Neutrophil (primary cell): ENCODE data around the gene TMEM131.

Experiments used
- H3K27ac ChIP-seq: fragments of 200-600 bp; sonication (generic); 2 replicates; pipeline ENCODE4 v1.5.1; 2016; ENCODE audit warnings: mild to moderate bottlenecking, moderate library complexity
- H3K27me3 ChIP-seq: fragments of 200-600 bp; sonication (generic); 2 replicates; pipeline ENCODE4 v1.6.0; 2016; ENCODE audit warnings: mild to moderate bottlenecking
- H3K36me3 ChIP-seq: fragments of 200-600 bp; sonication (generic); 2 replicates; pipeline ENCODE4 v1.5.1; 2017
- H3K4me1 ChIP-seq, 2 experiments: fragments of 200-600 bp in 1 of 2; sonication (generic) in 1 of 2; 1 replicate in 1 of 2; 2 replicates in 1 of 2; pipeline versions ENCODE4 v1.5.1 to v1.6.1; 2013 to 2016; ENCODE audit warnings: low read depth in 1 of 2, low read length in 1 of 2, mild to moderate bottlenecking in 1 of 2, moderate library complexity in 1 of 2; ENCODE audit not compliant: control insufficient read depth in 1 of 2, insufficient read depth in 1 of 2
- H3K4me3 ChIP-seq, 2 experiments: fragments of 200-600 bp in 1 of 2; sonication (generic) in 1 of 2; 1 replicate in 1 of 2; 2 replicates in 1 of 2; pipeline ENCODE4 v1.5.1; 2013 to 2016; ENCODE audit warnings: low read depth in 1 of 2, low read length in 1 of 2, mild to moderate bottlenecking in 1 of 2, moderate library complexity in 1 of 2
- H3K9me3 ChIP-seq: fragments of 200-600 bp; sonication (generic); 2 replicates; pipeline ENCODE4 v1.5.1; 2016
- TF ChIP-seq, protein P1 (sequence below): fragments of 200-600 bp; sonication (generic); IDR thresholded peaks from 2 replicates; pipeline ENCODE4 v1.5.1; 2016; ENCODE audit warnings: antibody characterized with exemption

The TMEM131 gene

DNA sequence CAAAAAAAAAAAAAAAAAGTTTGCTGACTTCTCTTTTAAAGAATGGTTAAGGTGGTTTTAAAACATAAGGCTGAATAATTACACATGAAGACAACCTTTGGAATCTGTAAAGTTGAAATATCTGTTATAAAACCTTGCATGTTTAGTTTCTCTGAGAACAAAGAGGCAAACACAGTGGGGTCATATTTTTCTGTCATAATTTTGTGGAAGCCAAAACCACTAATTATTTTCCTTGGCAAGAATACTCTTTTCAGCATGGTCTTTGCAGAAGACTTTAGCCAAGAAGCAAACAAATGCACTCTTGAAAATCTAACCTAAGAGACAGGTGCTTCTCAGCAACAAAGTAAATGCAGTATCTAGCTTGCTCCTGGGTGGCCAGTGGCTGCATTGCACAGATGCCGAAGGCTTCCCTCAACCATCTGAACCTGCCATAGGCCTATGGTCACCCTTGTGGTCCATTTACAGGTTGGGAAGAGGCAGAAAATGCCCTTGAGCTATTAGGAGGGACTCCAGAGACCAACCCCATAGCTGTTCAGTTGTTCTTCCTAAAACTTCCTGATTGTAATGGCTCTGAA, 237.5 kb downstream of the TMEM131 start:
- H3K27ac ChIP-seq: no peak overlapping the region
- peaks cover 4% of the 10 kb centered on the region for H3K9me3 ChIP-seq
- H3K4me1 ChIP-seq: no peaks in the 10 kb centered on the region
- peaks cover 91% of the 10 kb centered on the region for H3K36me3 ChIP-seq
- H3K4me3 ChIP-seq: no peak overlapping the region
- no peaks in the 10 kb centered on the region for H3K27me3 ChIP-seq
- TF ChIP-seq, protein P1, sequence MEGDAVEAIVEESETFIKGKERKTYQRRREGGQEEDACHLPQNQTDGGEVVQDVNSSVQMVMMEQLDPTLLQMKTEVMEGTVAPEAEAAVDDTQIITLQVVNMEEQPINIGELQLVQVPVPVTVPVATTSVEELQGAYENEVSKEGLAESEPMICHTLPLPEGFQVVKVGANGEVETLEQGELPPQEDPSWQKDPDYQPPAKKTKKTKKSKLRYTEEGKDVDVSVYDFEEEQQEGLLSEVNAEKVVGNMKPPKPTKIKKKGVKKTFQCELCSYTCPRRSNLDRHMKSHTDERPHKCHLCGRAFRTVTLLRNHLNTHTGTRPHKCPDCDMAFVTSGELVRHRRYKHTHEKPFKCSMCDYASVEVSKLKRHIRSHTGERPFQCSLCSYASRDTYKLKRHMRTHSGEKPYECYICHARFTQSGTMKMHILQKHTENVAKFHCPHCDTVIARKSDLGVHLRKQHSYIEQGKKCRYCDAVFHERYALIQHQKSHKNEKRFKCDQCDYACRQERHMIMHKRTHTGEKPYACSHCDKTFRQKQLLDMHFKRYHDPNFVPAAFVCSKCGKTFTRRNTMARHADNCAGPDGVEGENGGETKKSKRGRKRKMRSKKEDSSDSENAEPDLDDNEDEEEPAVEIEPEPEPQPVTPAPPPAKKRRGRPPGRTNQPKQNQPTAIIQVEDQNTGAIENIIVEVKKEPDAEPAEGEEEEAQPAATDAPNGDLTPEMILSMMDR: no peak

DNA sequence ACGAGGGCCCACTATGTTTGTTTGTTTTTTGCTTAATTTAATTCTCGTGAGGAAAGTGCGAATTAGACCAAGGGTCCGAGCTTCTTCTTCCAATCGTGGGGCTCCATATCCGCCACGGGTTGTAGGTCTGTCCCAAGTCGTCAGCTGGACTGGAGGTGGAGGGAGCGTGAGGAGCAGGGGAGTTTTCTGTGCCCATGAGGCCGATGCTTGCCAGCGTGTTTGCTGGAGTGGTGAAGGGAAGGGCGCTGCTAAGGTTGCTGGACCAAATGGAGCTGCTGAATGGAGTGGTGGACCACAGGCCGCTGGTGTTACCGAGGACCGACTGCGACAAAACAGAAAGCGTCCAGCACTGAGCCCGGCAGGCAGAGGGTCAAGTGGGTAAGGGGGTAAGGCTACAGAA, 238.7 kb downstream of the TMEM131 start:
- H3K36me3 ChIP-seq: peaks cover 91% of the 10 kb centered on the region

DNA sequence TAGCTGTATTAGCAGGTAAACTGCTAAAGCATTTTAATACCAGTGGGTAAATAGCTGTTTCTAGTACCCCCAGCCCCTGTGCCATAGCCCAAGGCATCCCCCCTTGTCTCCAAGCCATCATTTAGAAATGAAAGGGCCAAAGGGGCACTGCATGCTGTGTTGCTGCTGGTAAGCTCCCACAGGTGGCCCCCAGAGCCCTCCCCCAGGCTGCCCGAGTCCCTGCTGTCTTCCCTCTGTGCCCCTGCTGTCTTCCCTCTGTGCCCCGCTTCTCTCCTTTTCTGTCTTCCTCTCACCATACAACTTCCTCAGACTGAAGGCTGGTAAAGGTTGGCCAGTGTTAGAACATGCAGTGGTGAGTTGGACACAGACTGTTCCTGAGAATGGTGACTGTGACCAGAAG, 240.3 kb downstream of the TMEM131 start:
- Histone ChIP-seq H3K4me1 (no peaks in the 10 kb centered on the region), H3K36me3 (peaks cover 89% of the 10 kb centered on the region), H3K4me3 (no peak overlapping the region), H3K27ac (no peak overlapping the region), H3K9me3 (peaks cover 4% of the 10 kb centered on the region), H3K27me3 (no peaks in the 10 kb centered on the region)
- TF ChIP-seq, protein P1: no peak

More for the DNA sequence above, 238.7 kb downstream of the TMEM131 start:
- Histone ChIP-seq H3K4me3 (no peak overlapping the region), H3K9me3 (peaks cover 4% of the 10 kb centered on the region), H3K27ac (no peak overlapping the region), H3K4me1 (no peaks in the 10 kb centered on the region), H3K27me3 (no peaks in the 10 kb centered on the region)
- TF ChIP-seq, protein P1: no peak

DNA sequence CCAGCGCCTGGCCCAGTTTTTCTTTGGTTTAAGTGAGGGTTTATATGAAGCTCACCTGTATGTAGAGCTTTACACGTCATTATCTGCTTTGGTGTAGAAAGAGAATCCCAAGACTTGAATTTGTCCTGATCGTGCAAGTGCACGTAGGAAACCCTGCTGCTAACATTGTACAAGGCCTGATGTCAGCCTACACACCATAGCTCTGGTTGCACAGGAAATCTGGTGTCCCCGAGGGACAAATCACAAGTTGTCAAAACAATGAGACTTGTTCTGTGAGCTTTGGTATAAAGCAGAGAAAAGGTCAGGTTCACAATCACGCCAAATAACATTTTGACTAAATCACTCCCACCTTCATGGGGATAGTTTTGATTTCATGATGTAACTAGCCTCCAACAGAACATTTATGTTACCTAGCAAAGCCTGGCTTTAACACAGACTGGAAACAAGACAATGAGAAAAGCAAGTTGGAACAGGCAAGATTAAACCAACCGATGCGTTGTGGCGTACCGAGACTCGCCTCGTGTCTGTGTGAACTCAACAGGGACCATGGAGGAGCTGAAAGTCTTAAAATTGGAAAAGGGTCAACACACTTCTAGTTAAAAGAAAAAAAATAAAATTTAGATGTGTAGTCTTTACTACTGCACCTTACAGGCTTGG, 240.9 kb downstream of the TMEM131 start:
- Histone ChIP-seq H3K9me3 (peaks cover 4% of the 10 kb centered on the region), H3K27ac (no peak overlapping the region), H3K4me3 (no peak overlapping the region), H3K4me1 (no peaks in the 10 kb centered on the region), H3K36me3 (peaks cover 89% of the 10 kb centered on the region), H3K27me3 (no peaks in the 10 kb centered on the region)
- TF ChIP-seq, protein P1: no peak

- Histone ChIP-seq H3K27ac (no peak overlapping the region), H3K4me3 (no peak overlapping the region), H3K36me3 (peaks cover 69% of the 10 kb centered on the region), H3K4me1 (peaks cover 0 to 5% of the 10 kb centered on the region in 2 experiments), H3K27me3 (no peaks in the 10 kb centered on the region), H3K9me3 (peaks cover 4% of the 10 kb centered on the region)
- TF ChIP-seq, protein P1: no peak
These were observed 243.1 kb downstream of the TMEM131 start for GRCh38 chr2:97752342-97753334.
